ENCODE data around the gene TSSC4.

Gene TSSC4

GRCh38 chr11:2443881-2444820 lies 43.6 kb downstream of the TSSC4 start, which contains the start of gene TRPM5:
TSS of gene TRPM5 (minus strand) at chr11:2444514. CDS start at chr11:2423036, 21,478 bp downstream.
- in situ Hi-C loops (cut with HindIII; ENCODE audit: low sequenced_read_pairs), result no loop called here
- no peak for TF ChIP-seq CTCF (IDR thresholded peaks at IDR 0.05; ENCODE audit: low read depth, low read length, missing control alignments)
- H3K4me3 ChIP-seq (ENCODE audit: low read depth, low read length), result no peak within 1 kb of the TSS
- no peak for DNase-seq (ENCODE audit: low read depth)

GRCh38 chr11:2444821-2445745 lies 44.5 kb downstream of the TSSC4 start, which contains the start of gene KCNQ1:
TSS of gene KCNQ1 (plus strand) at chr11:2445008. CDS start at chr11:2445099, 91 bp downstream.
- no peak within 1 kb of the TSS for H3K4me3 ChIP-seq (ENCODE audit: low read depth, low read length)
- in situ Hi-C loops (cut with HindIII; ENCODE audit: low sequenced_read_pairs), result no loop called here
- no peak for DNase-seq (ENCODE audit: low read depth)
- no peak for TF ChIP-seq CTCF (IDR thresholded peaks at IDR 0.05; ENCODE audit: low read depth, low read length, missing control alignments)

DNA sequence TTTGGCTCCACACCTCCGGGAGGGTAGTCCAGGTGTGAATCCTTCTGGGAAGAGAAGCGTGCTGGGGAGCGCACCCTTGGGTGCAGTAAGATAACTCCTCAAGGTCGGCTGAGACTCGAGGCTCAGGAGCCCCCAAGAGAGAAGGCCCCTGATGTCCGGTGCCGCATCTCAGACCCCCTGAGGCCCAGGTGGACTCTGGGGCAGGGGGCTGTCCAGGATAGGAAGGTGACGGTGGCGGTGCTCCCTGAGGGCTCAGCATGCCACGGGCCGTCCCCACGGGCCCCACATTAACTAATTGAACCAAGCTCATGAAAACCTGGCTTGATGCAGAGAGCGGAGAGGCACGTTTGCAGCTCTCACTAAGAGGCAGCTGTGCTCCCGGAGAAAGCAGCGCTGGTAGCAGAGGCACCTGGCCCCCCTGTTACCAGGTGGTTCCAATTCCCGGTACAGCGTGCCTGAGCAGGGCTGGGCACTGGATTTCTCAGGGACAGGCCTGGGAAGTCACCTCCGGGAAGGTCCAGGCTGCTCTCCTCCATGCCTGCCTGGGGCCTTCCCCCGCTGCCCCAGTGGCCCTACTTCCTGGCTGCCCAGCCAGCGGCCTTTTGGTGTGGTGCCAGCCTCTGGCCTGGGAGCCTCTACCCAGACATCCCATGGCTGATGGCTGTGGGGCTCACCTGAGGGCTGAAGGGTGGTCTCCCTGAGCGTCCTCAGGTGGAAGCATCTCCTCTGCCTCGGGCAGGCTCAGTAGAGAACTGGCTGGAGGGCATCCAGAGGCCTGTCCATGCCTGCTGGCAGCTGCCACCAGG lies 45.4 kb downstream of the TSSC4 start:
- H3K4me3 ChIP-seq (ENCODE audit: low read depth, low read length), result no peak overlapping the region
- in situ Hi-C loops (cut with HindIII; ENCODE audit: low sequenced_read_pairs), result no loop called here
- no peak for TF ChIP-seq CTCF (IDR thresholded peaks at IDR 0.05; ENCODE audit: low read depth, low read length, missing control alignments)
- no peak for DNase-seq (ENCODE audit: low read depth)

- in situ Hi-C loops (cut with HindIII; ENCODE audit: low sequenced_read_pairs), result no loop called here
- DNase-seq (ENCODE audit: low read depth), result no peak
- H3K4me3 ChIP-seq (ENCODE audit: low read depth, low read length), result no peak overlapping the region
- no peak for TF ChIP-seq CTCF (IDR thresholded peaks at IDR 0.05; ENCODE audit: low read depth, low read length, missing control alignments)
These were observed 46.2 kb downstream of the TSSC4 start for GRCh38 chr11:2446590-2447252.

- in situ Hi-C loops (cut with HindIII; ENCODE audit: low sequenced_read_pairs), result no loop called here
- TF ChIP-seq CTCF (IDR thresholded peaks at IDR 0.05; ENCODE audit: low read depth, low read length, missing control alignments), result no peak
- H3K4me3 ChIP-seq (ENCODE audit: low read depth, low read length), result no peak overlapping the region
- DNase-seq (ENCODE audit: low read depth), result no peak
These were observed 46.9 kb downstream of the TSSC4 start for GRCh38 chr11:2447253-2447950.

All from astrocyte of the cerebellum (primary cell).